K562 (cell line): ENCODE data around the gene MYH9. TPM values are rescaled to one million over a fixed set of nuclear protein-coding genes. Genes with fewer than 3 reads are reported as not detected.
A peak's percentile ranks its signal among the peaks of the same experiment; 100 is the strongest.

ENCODE experiments used
- HNRNPH1 ChIP-seq: fragments of 200-400 bp; formaldehyde crosslinking; optimal IDR thresholded peaks from 2 replicates; pipeline ENCODE3; 2017; ENCODE audit warnings: low read depth, mild to moderate bottlenecking, low read length, moderate library complexity
- JUND ChIP-seq, 2 experiments: IDR thresholded peaks; 2 replicates in 1 of 2; 3 replicates in 1 of 2; pipeline ENCODE4 v1.6.1; 2011; ENCODE audit warnings: borderline replicate concordance in 2 of 2, low read depth in 2 of 2, low read length in 2 of 2, improper control_type of control experiment in 1 of 2, missing biosample characterization in 1 of 2, missing genetic modification characterization in 1 of 2, missing genetic modification reagents in 1 of 2
- KDM1A ChIP-seq, 2 experiments: fragments of 450-650 bp; IDR thresholded peaks; 2 replicates each; pipeline ENCODE4 v1.6.1; 2016; ENCODE audit warnings: mild to moderate bottlenecking in 2 of 2
- polyA plus RNA-seq, 8 experiments: library from polyadenylated mRNA; depleted of rRNA in 4 of 8; stranded (reverse) in 5 of 8; unstranded in 3 of 8; fragments of >200 nt; fragmentation: Nextera tagmentation in 2 of 8; fragmentation: Illumina TruSeq in 1 of 8; extraction: Ambion mirVana in 2 of 8; extraction: Trizol in 1 of 8; gene quantifications; 2 replicates each; pipeline versions ENCODE4 v1.2.1 to v1.2.3, GENCODE V29; 2011 to 2014; ENCODE audit warnings: inconsistent platforms in 1 of 8, missing spikeins in 1 of 8
- total RNA-seq, 7 experiments: library from RNA; depleted of rRNA in 6 of 7; stranded (reverse); fragments of >200 nt in 6 of 7; fragmentation: Illumina TruSeq in 2 of 7; extraction: Trizol in 2 of 7; gene quantifications; 2 replicates each; pipeline versions ENCODE4 v1.2.1 to v1.2.3, GENCODE V29; 2011 to 2021; ENCODE audit warnings: low replicate concordance in 1 of 7
- TF ChIP-seq, protein P1 (sequence below): fragments of 200-800 bp; sonication (Bioruptor generic); IDR thresholded peaks from 2 replicates; pipeline ENCODE4 v1.6.1; 2017; ENCODE audit warnings: missing genetic modification characterization, missing compliant biosample characterization
- TF ChIP-seq, protein P2 (sequence below): IDR thresholded peaks from 3 replicates; pipeline ENCODE4 v1.6.1; 2011; ENCODE audit warnings: borderline replicate concordance, mild to moderate bottlenecking, moderate library complexity; ENCODE audit not compliant: insufficient read length; ENCODE audit errors: extremely low read depth

Gene MYH9
- total and polyA plus RNA-seq, 9 of the 15 experiments (the other 6 are each of a cell fraction or from before 2014, with no cell fraction given) = 0.71 to 111 (median 24.6) TPM

DNA sequence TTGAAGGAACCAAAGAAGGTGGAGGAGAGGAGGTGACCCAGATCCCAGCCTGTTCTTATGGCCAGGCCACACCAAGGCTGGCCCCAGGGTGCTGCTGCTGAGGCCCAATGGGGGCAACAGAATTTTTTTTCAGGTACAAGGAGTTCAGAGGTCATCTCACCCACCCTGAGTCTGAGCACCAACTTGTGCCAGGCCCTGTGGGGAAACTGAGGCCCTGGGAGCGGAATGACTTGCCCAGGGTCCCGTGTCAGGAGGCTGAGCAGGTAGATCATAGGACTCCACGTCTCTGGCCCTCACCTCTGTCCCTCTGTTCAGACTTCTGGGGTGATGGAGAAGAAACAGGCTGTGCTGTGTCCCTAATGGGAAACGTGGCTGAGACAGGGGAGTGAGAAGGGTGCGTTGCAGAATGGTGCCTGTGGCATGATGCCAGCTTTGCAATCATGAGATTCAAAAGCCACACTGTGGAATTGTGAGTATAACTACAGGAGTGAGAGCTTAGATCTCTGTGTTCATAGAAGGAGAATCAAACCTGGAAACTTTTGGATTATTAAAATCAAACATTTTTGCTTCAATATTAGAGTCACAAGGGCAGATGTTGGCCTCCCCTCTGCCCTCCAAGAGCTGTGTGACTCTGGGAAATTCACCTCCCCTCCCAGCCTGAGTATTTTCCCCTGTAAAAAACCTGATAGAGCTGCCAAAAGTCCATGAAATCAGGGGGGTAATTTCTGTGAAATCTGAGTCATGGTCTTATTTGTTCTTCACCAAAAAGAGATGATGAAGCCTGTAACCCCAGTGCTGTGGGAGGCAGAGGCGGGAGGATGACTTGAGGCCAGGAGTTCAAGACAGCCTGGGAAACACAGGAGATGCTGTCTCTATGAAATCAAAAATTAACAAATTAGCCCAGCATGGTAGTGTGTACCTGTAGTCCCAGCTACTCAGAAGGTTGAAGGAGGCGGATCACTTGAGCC is 134.0 kb downstream of the MYH9 start (continued):
- TF ChIP-seq KDM1A (IDR thresholded peaks at IDR 0.05) (peak; percentile 17 to 37; a peak in 1 of 4 replicates), HNRNPH1 (no peak), JUND (IDR thresholded peaks at IDR 0.05; ENCODE audit: borderline replicate concordance, low read depth, low read length) (0 out of 2 replicates have a peak, but pooled peaks have one; percentile 18), JUND (tag; IDR thresholded peaks at IDR 0.05; ENCODE audit: borderline replicate concordance, low read depth, low read length) (no peak)
- TF ChIP-seq, protein P1, sequence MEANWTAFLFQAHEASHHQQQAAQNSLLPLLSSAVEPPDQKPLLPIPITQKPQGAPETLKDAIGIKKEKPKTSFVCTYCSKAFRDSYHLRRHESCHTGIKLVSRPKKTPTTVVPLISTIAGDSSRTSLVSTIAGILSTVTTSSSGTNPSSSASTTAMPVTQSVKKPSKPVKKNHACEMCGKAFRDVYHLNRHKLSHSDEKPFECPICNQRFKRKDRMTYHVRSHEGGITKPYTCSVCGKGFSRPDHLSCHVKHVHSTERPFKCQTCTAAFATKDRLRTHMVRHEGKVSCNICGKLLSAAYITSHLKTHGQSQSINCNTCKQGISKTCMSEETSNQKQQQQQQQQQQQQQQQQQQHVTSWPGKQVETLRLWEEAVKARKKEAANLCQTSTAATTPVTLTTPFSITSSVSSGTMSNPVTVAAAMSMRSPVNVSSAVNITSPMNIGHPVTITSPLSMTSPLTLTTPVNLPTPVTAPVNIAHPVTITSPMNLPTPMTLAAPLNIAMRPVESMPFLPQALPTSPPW = peak; percentile 10; the same call in 1 of the 2 replicates
- TF ChIP-seq, protein P2, sequence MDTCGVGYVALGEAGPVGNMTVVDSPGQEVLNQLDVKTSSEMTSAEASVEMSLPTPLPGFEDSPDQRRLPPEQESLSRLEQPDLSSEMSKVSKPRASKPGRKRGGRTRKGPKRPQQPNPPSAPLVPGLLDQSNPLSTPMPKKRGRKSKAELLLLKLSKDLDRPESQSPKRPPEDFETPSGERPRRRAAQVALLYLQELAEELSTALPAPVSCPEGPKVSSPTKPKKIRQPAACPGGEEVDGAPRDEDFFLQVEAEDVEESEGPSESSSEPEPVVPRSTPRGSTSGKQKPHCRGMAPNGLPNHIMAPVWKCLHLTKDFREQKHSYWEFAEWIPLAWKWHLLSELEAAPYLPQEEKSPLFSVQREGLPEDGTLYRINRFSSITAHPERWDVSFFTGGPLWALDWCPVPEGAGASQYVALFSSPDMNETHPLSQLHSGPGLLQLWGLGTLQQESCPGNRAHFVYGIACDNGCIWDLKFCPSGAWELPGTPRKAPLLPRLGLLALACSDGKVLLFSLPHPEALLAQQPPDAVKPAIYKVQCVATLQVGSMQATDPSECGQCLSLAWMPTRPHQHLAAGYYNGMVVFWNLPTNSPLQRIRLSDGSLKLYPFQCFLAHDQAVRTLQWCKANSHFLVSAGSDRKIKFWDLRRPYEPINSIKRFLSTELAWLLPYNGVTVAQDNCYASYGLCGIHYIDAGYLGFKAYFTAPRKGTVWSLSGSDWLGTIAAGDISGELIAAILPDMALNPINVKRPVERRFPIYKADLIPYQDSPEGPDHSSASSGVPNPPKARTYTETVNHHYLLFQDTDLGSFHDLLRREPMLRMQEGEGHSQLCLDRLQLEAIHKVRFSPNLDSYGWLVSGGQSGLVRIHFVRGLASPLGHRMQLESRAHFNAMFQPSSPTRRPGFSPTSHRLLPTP = no peak
